DMS53 treated with DMSO at 0.1 percent for 48 hours (cell line): ENCODE data around the gene CASQ2.

Source experiments
- DNase-seq: peaks from one replicate; lab custom pipeline; 2025; ENCODE audit not compliant: unreplicated experiment; lab: John Stamatoyannopoulos, UW

CASQ2 gene

GRCh38 chr1:115668579-115668978 lies 99.9 kb downstream of the CASQ2 start:
- DNase-seq, result no peak

- no peak for DNase-seq
Observed at GRCh38 chr1:115666702-115667101, 101.8 kb downstream of the CASQ2 start.

GRCh38 chr1:115666206-115666605 lies 102.3 kb downstream of the CASQ2 start:
- DNase-seq, result no peak

- DNase-seq, result no peak
Observed at GRCh38 chr1:115665319-115666096, 103.0 kb downstream of the CASQ2 start.

- no peak for DNase-seq
Observed at GRCh38 chr1:115661157-115661556, 107.4 kb downstream of the CASQ2 start.

GRCh38 chr1:115660151-115660550 lies 108.4 kb downstream of the CASQ2 start:
- DNase-seq, result no peak

GRCh38 chr1:115658646-115659045 lies 109.9 kb downstream of the CASQ2 start:
- DNase-seq, result no peak

GRCh38 chr1:115656461-115657077 lies 111.9 kb downstream of the CASQ2 start:
- DNase-seq, result no peak

- DNase-seq, result no peak
Observed at GRCh38 chr1:115655916-115656315, 112.6 kb downstream of the CASQ2 start.

- no peak for DNase-seq
Observed at GRCh38 chr1:115655306-115655663, 113.2 kb downstream of the CASQ2 start.

- DNase-seq, result no peak
Observed at GRCh38 chr1:115654663-115655305, 113.7 kb downstream of the CASQ2 start.

- DNase-seq, result no peak
Observed at GRCh38 chr1:115654125-115654524, 114.4 kb downstream of the CASQ2 start.

- no peak for DNase-seq
Observed at GRCh38 chr1:115652236-115652788, 116.2 kb downstream of the CASQ2 start.

- no peak for DNase-seq
Observed at GRCh38 chr1:115651391-115651790, 117.1 kb downstream of the CASQ2 start.

GRCh38 chr1:115650961-115651360 lies 117.6 kb downstream of the CASQ2 start:
- DNase-seq, result no peak
